Measurements from ENCODE around the gene AGPAT2. TPM values are rescaled to one million over a fixed set of nuclear protein-coding genes. Genes with fewer than 3 reads are reported as not detected.
"Not testable (repeated sequence)": the region's sequence is repeated elsewhere in the genome, so short reads cannot be mapped to it uniquely, and the experiment has no call there.

The AGPAT2 gene
- total RNA-seq, 1 donor from 2014 or later = 33.1 TPM

GRCh38 chr9:136720898-136721338 is 33.7 kb upstream of the AGPAT2 start:
- intact Hi-C loops (cut with micrococcal nuclease) = no loop called here

DNA sequence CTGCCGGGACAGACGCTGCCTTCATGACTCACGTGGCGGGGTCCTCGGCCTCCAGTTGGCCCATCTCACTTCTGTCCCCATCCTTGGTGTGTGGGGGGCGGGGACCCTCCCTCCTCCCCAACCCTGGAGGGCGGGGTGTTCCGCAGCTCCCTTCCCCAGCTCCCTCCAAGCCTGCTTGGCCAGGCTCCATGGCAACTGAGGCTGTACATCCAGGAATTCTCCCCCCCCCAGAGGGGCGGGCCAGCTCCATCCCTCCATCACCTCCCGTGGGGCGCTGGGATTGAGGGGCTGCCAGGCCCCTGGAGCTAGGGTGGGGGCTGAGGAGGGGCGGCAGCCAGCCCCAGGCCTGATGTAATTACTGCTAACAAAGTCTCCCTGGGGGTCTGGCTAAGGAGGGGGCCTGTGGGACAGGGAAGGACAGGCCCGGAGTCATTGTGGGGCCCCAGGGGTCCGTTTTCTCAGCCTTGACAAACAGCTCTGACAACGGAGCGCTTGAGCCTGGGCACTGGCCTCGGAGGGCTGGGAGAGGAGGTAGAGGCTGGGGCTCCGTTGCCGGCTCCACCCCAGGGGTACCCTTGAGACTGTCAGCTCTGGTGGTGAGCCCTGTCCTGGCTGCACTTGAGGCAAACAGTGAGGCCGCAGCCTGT is 33.1 kb upstream of the AGPAT2 start:
- intact Hi-C loops (cut with micrococcal nuclease) = no loop called here

- intact Hi-C loops (cut with micrococcal nuclease) = no loop called here
These were observed 32.1 kb upstream of the AGPAT2 start for GRCh38 chr9:136719195-136719880.

- intact Hi-C loops (cut with micrococcal nuclease) = no loop called here
These were observed 31.3 kb upstream of the AGPAT2 start for GRCh38 chr9:136718345-136719194.

DNA sequence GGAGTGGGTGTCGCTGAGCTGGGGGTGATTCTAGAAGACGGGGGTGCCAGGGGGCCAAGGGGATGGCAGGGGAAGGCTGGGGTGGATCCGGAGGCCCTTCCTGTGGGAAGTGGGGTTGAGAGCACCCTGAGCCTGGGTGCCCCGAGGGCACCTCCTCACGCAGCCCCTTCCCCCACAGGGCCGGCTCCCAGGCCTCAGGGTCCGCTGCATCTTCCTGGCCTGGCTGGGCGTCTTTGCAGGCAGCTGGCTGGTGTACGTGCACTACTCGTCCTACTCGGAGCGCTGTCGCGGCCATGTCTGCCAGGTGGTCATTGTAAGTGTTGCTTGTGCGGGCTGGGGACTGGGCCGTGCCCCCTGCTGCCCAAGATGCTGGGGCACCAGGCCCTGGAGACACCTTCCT is 30.1 kb upstream of the AGPAT2 start:
- intact Hi-C loops (cut with micrococcal nuclease) = no loop called here

- intact Hi-C loops (cut with micrococcal nuclease) = no loop called here
These were observed 27.6 kb upstream of the AGPAT2 start for GRCh38 chr9:136714893-136715274.

DNA sequence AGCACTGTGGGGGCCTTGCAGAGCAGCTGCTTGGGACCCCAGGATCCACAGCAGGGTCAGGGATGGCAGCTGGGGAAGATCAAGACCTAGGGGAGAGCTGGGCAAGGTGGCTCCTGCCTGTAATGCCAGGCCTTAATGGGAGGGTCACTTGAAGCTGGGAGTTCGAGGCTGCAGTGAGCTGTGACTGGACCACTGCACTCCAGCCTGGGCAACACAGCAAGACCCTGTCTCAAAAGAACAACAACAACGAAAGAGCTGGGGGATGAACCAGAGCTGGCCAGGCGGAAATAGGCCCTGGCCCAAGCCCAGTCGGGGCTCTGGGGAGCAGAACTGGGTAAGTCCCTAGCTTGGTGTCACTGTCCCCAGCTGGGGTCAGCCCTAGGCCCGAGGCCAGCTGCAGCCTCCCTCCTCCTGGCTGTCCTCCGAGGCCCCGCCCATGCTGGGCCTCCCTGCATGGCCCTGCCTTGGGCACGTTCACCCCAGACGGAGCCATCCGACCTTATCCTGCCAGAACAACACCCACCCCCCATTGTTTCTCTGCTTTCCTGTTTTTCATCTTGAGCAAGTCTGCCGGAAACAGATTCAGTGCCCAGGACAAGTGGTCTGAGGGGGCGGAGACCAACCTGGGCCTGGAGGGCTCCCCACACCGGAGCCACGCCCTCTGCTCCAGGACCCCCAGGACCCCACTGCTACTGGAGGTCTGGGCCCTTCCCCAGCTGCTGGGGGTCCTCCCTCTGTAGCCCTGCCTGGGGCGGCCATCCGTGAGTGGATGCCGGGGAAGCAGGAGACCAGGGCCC is 27.0 kb upstream of the AGPAT2 start:
- intact Hi-C loops (cut with micrococcal nuclease) = no loop called here

GRCh38 chr9:136713550-136713949 is 26.3 kb upstream of the AGPAT2 start:
- intact Hi-C loops (cut with micrococcal nuclease) = no loop called here

DNA sequence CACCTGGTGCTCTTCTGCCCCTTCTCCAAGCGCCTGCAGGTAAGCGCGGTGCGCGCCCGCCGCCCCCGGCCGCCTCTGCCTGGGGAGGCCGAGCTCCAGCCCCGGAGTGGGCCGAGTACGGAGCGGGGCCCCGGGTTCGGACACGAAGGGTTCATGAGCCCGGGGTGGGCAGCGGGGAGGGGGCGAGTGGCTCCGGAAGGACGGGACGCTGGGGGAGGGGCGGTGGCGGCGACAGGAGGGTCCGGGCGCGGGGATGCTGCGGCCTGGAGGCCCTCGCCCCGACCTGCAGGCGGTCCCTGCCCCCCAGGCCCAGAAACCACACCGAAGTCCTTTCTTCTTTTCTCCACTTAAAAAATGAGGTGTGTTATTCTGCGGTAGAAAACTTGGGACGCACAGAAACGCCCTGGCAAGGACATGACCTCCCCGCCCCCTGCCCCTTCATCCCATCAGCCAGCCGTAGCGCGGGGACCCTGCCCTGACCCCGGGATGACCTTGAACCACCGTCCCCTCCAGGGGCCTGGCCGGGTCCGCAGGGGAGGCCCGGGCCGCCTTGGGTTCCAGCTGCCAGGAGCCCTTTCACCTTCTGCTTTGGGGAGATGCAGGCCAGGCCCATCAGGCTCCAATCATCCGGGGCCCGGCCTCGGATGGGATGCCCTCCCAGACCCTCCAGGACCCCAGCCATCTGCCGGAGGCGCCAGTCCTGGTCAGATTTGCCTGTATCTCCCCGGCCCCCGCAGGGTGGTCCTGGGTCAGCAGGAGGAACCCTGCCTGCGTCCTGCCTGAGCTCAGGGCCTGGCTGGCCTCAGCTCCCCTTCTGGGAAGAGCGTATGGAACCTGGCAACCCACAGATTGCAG is 25.7 kb upstream of the AGPAT2 start:
- intact Hi-C loops (cut with micrococcal nuclease) = no loop called here

- intact Hi-C loops (cut with micrococcal nuclease) = no loop called here
These were observed 24.8 kb upstream of the AGPAT2 start, which contains the start of gene DIPK1B for GRCh38 chr9:136711751-136712689. Gene DIPK1B (plus strand): TSS chr9:136712572. CDS start chr9:136712666, 94 bp downstream.

DNA sequence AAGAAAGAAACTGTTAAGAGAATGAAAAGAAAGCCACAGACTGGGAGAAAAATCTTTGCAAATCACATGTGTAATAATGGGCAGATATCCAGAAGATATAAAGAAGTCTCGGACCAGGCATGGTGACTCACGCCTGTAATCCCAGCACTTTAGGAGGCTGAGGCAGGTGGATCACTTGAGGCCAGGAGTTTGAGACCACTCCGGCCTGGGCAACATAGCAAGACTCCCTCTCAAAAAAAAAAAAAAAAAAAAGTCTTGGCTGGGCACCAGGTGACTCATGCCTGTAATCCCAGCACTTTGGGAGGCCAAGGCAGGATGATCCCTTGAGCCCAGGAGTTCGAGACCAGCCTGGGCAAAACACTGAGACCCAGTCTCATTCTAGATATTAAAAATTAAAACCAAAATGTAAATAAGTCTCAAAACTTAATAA is 24.0 kb upstream of the AGPAT2 start:
- intact Hi-C loops (cut with micrococcal nuclease) = not testable (repeated sequence)

DNA sequence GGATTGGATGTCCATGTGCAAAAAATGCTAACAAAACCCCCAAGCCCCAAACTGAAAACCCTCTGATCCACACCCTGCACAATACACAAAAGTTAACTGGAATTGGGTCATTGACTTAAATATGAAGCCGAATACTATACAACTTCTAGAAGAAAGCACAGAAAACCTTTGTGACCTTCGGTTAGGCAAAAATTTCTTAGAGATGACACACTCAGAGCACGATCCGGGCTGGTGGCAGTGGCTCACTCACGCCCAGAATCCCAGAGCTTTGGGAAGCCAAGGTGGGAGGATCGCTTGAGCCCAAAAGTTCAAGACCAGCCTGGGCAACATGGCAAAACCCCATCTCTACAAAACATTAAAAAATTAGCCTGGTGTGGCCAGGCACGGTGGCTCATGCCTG is 23.3 kb upstream of the AGPAT2 start:
- intact Hi-C loops (cut with micrococcal nuclease) = no loop called here

- intact Hi-C loops (cut with micrococcal nuclease) = no loop called here
These were observed 22.3 kb upstream of the AGPAT2 start for GRCh38 chr9:136709454-136710109.

- intact Hi-C loops (cut with micrococcal nuclease) = no loop called here
These were observed 20.7 kb upstream of the AGPAT2 start for GRCh38 chr9:136707849-136708517.

GRCh38 chr9:136707011-136707410 is 19.8 kb upstream of the AGPAT2 start:
- intact Hi-C loops (cut with micrococcal nuclease) = no loop called here

DNA sequence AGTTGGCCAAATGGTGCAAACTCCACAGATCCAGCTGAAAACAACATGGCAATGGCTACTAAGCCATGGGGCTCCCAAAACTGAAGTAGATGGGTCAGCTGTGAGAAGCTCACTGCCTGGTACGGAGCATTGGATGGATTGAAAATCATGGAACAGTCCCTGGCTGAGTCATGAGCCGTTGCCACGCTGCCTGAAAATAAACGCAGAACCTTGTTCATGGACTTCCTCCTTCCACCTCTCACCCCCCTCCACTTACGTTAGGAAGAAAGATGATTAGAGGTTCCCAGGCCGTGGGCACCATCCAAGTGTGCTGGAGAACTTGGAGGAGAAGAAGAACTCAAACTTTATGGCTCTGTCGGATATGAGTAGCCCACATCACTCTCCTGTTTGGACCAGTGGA is 18.3 kb upstream of the AGPAT2 start:
- intact Hi-C loops (cut with micrococcal nuclease) = no loop called here

GRCh38 chr9:136704741-136705140 is 17.5 kb upstream of the AGPAT2 start:
- intact Hi-C loops (cut with micrococcal nuclease) = not testable (repeated sequence)

DNA sequence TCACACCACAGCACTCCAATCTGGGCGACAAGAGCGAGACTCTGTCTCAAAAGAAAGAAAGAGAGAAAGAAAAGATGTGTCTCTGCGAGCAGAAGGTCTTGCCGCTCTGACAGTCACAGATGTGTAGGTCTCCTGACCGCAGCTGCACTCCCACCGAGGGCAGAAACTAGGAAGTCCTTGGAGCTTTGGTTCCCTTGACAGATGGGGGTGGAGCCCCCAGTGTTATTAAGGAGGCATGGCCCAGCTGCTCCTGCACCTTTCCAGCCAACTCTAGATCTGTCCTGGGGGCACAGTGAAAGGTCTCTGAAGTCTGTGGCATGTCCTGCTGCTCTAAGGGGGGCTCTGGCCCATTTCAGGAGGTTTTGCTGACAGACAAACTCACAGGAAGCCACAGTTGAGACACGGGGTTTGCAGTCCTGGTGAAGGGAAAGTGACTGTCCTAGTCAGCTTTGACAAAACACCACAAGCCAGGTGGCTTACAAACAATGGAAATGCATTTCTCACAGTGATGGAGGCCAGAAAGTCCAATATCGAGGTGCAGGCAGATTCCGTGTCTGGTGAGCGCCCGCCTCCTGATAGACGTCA is 16.1 kb upstream of the AGPAT2 start:
- intact Hi-C loops (cut with micrococcal nuclease) = no loop called here

Data from T-helper 2 cell treated with Interferon-gamma antibody and Interleukin-4, amounts not matched to agents 100 ng/mL and 5 ng/mL, for 36 hours (primary cell).